Glutamatergic neuron (in vitro differentiated cells): ENCODE measurements around the gene RNGTT. TPM values are rescaled to one million over a fixed set of nuclear protein-coding genes. Genes with fewer than 3 reads are reported as not detected.

Experiments used
- DNase-seq: peaks from one replicate; pipeline ENCODE4 v3.0.0; 2022
- H3K27ac Mint-ChIP-seq: one replicate; pipeline ENCODE4 v1.8.0; 2020; ENCODE audit warnings: mild to moderate bottlenecking, mixed read lengths, inconsistent platforms; ENCODE audit not compliant: unreplicated experiment
- H3K27me3 Mint-ChIP-seq: one replicate; pipeline ENCODE4 v1.8.0; 2020; ENCODE audit warnings: mild to moderate bottlenecking, moderate library complexity, mixed read lengths, inconsistent platforms; ENCODE audit not compliant: unreplicated experiment
- H3K36me3 Mint-ChIP-seq: one replicate; pipeline ENCODE4 v1.8.0; 2020; ENCODE audit warnings: mild to moderate bottlenecking, mixed read lengths, inconsistent platforms; ENCODE audit not compliant: unreplicated experiment
- H3K4me1 Mint-ChIP-seq: one replicate; pipeline ENCODE4 v1.8.0; 2020; ENCODE audit warnings: mild to moderate bottlenecking, low read depth, mixed read lengths, inconsistent platforms; ENCODE audit not compliant: unreplicated experiment
- H3K4me3 Mint-ChIP-seq: one replicate; pipeline ENCODE4 v1.8.0; 2020; ENCODE audit warnings: mild to moderate bottlenecking, mixed read lengths, inconsistent platforms; ENCODE audit not compliant: unreplicated experiment
- H3K9me3 Mint-ChIP-seq: one replicate; pipeline ENCODE4 v1.8.0; 2020; ENCODE audit warnings: mild to moderate bottlenecking, moderate library complexity, mixed read lengths, inconsistent platforms; ENCODE audit not compliant: unreplicated experiment
- CTCF ChIP-seq: fragments of 200-600 bp; sonication (generic); IDR thresholded peaks from one replicate; pipeline ENCODE4 v1.5.0; 2021; ENCODE audit not compliant: partially characterized antibody, unreplicated experiment
- total RNA-seq: library from RNA; stranded (reverse); fragmentation: NEBNext Ultra II Directional; extraction: Animal tissue kit (Norgen Biotek cat#: 25700); gene quantifications from one replicate; pipeline ENCODE4 v1.2.1, GENCODE V29; 2021; ENCODE audit not compliant: unreplicated experiment

The RNGTT gene
- total RNA-seq, 1 donor from 2014 or later = 23.9 TPM

- Mint-ChIP-seq H3K9me3 (no peaks in the 10 kb centered on the region), H3K27me3 (no peaks in the 10 kb centered on the region), H3K4me3 (no peak overlapping the region), H3K27ac (no peak overlapping the region), H3K36me3 (no peaks in the 10 kb centered on the region), H3K4me1 (peaks cover 21% of the 10 kb centered on the region)
- no peak for TF ChIP-seq CTCF
- DNase-seq = no peak
Measured at GRCh38 chr6:88867841-88868731, 95.3 kb downstream of the RNGTT start.

GRCh38 chr6:88866856-88867255 lies 96.6 kb downstream of the RNGTT start:
- DNase-seq = no peak
- Mint-ChIP-seq H3K4me1 (peaks cover 20% of the 10 kb centered on the region), H3K27me3 (peaks cover 3% of the 10 kb centered on the region), H3K36me3 (no peaks in the 10 kb centered on the region), H3K27ac (no peak overlapping the region), H3K9me3 (no peaks in the 10 kb centered on the region), H3K4me3 (no peak overlapping the region)
- TF ChIP-seq CTCF = no peak

- no peak overlapping the region for H3K27ac Mint-ChIP-seq
- TF ChIP-seq CTCF = no peak
- H3K9me3 Mint-ChIP-seq = peaks cover 2% of the 10 kb centered on the region
- no peak for DNase-seq
- H3K4me1 Mint-ChIP-seq = peaks cover 17% of the 10 kb centered on the region
- no peak overlapping the region for H3K4me3 Mint-ChIP-seq
- peaks cover 5% of the 10 kb centered on the region for H3K27me3 Mint-ChIP-seq
- no peaks in the 10 kb centered on the region for H3K36me3 Mint-ChIP-seq
Measured at GRCh38 chr6:88865275-88865674, 98.1 kb downstream of the RNGTT start.

GRCh38 chr6:88864359-88865054 lies 98.9 kb downstream of the RNGTT start:
- no peak for TF ChIP-seq CTCF
- Mint-ChIP-seq H3K4me1 (peaks cover 17% of the 10 kb centered on the region), H3K27me3 (peaks cover 5% of the 10 kb centered on the region), H3K36me3 (no peaks in the 10 kb centered on the region), H3K4me3 (no peak overlapping the region), H3K27ac (no peak overlapping the region), H3K9me3 (peaks cover 2% of the 10 kb centered on the region)
- DNase-seq = no peak

- Mint-ChIP-seq H3K9me3 (peaks cover 2% of the 10 kb centered on the region), H3K27me3 (peaks cover 7% of the 10 kb centered on the region), H3K4me1 (peaks cover 23% of the 10 kb centered on the region), H3K27ac (peak overlapping the region; percentile 3), H3K36me3 (no peaks in the 10 kb centered on the region), H3K4me3 (no peak overlapping the region)
- DNase-seq = no peak
- TF ChIP-seq CTCF = no peak
Measured at GRCh38 chr6:88860310-88860709, 103.1 kb downstream of the RNGTT start.
